ENCODE data around the gene LRRC43.

GRCh38 chr12:122148657-122149056, 34.3 kb upstream of the LRRC43 start:
- TF ChIP-seq RAD21 (conservative IDR thresholded peaks at IDR 0.05) (no peak), TAF1 (IDR thresholded peaks at IDR 0.05; ENCODE audit: low read depth) (no peak), EP300 (conservative IDR thresholded peaks at IDR 0.05; ENCODE audit: poor library complexity, severe bottlenecking) (no peak), MXI1 (conservative IDR thresholded peaks at IDR 0.05; ENCODE audit: poor library complexity, severe bottlenecking) (no peak), EZH2 (IDR thresholded peaks at IDR 0.05; ENCODE audit: borderline replicate concordance, insufficient read depth, low read length, poor library complexity, severe bottlenecking) (no peak), POLR2AphosphoS5 (IDR thresholded peaks at IDR 0.05) (no peak), SMC3 (conservative IDR thresholded peaks at IDR 0.05; ENCODE audit: poor library complexity) (no peak)
- TF ChIP-seq, protein P1, sequence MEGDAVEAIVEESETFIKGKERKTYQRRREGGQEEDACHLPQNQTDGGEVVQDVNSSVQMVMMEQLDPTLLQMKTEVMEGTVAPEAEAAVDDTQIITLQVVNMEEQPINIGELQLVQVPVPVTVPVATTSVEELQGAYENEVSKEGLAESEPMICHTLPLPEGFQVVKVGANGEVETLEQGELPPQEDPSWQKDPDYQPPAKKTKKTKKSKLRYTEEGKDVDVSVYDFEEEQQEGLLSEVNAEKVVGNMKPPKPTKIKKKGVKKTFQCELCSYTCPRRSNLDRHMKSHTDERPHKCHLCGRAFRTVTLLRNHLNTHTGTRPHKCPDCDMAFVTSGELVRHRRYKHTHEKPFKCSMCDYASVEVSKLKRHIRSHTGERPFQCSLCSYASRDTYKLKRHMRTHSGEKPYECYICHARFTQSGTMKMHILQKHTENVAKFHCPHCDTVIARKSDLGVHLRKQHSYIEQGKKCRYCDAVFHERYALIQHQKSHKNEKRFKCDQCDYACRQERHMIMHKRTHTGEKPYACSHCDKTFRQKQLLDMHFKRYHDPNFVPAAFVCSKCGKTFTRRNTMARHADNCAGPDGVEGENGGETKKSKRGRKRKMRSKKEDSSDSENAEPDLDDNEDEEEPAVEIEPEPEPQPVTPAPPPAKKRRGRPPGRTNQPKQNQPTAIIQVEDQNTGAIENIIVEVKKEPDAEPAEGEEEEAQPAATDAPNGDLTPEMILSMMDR (IDR thresholded peaks at IDR 0.05; ENCODE audit: poor library complexity, severe bottlenecking) = no peak
- TF ChIP-seq, protein P2, sequence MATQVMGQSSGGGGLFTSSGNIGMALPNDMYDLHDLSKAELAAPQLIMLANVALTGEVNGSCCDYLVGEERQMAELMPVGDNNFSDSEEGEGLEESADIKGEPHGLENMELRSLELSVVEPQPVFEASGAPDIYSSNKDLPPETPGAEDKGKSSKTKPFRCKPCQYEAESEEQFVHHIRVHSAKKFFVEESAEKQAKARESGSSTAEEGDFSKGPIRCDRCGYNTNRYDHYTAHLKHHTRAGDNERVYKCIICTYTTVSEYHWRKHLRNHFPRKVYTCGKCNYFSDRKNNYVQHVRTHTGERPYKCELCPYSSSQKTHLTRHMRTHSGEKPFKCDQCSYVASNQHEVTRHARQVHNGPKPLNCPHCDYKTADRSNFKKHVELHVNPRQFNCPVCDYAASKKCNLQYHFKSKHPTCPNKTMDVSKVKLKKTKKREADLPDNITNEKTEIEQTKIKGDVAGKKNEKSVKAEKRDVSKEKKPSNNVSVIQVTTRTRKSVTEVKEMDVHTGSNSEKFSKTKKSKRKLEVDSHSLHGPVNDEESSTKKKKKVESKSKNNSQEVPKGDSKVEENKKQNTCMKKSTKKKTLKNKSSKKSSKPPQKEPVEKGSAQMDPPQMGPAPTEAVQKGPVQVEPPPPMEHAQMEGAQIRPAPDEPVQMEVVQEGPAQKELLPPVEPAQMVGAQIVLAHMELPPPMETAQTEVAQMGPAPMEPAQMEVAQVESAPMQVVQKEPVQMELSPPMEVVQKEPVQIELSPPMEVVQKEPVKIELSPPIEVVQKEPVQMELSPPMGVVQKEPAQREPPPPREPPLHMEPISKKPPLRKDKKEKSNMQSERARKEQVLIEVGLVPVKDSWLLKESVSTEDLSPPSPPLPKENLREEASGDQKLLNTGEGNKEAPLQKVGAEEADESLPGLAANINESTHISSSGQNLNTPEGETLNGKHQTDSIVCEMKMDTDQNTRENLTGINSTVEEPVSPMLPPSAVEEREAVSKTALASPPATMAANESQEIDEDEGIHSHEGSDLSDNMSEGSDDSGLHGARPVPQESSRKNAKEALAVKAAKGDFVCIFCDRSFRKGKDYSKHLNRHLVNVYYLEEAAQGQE (IDR thresholded peaks at IDR 0.05; ENCODE audit: borderline replicate concordance) = no peak

All from neural cell (in vitro differentiated cells).